ENCODE measurements around the gene CSF3. TPM values are rescaled to one million over a fixed set of nuclear protein-coding genes. Genes with fewer than 3 reads are reported as not detected.

The CSF3 gene
- total RNA-seq, 1 donor from 2014 or later: not detected

- no peak overlapping the region for H3K27ac ChIP-seq
- no peak overlapping the region for H3K4me2 ChIP-seq
- no peak overlapping the region for H3K27ac Mint-ChIP-seq
- no peaks in the 10 kb centered on the region for H3F3A ChIP-seq (ENCODE audit: low read depth)
- no peak overlapping the region for H3K4me3 Mint-ChIP-seq
- H3K4me3 ChIP-seq: no peak overlapping the region
- no peak overlapping the region for H2AFZ ChIP-seq (replicated peaks)
- no peak overlapping the region for H3K9ac ChIP-seq
- no peak for TF ChIP-seq EZH2 (IDR thresholded peaks at IDR 0.05)
- TF ChIP-seq, protein P1, sequence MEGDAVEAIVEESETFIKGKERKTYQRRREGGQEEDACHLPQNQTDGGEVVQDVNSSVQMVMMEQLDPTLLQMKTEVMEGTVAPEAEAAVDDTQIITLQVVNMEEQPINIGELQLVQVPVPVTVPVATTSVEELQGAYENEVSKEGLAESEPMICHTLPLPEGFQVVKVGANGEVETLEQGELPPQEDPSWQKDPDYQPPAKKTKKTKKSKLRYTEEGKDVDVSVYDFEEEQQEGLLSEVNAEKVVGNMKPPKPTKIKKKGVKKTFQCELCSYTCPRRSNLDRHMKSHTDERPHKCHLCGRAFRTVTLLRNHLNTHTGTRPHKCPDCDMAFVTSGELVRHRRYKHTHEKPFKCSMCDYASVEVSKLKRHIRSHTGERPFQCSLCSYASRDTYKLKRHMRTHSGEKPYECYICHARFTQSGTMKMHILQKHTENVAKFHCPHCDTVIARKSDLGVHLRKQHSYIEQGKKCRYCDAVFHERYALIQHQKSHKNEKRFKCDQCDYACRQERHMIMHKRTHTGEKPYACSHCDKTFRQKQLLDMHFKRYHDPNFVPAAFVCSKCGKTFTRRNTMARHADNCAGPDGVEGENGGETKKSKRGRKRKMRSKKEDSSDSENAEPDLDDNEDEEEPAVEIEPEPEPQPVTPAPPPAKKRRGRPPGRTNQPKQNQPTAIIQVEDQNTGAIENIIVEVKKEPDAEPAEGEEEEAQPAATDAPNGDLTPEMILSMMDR (IDR thresholded peaks at IDR 0.05): no peak
- no peak for TF ChIP-seq EZH2phosphoT487 (IDR thresholded peaks at IDR 0.05)
- no peaks in the 10 kb centered on the region for H3K36me3 ChIP-seq
- H3K4me1 Mint-ChIP-seq: peaks cover 3% of the 10 kb centered on the region
- no peaks in the 10 kb centered on the region for H3K36me3 Mint-ChIP-seq
- no peaks in the 10 kb centered on the region for H4K20me1 ChIP-seq (ENCODE audit: low read depth)
- H3K4me1 ChIP-seq: no peaks in the 10 kb centered on the region
- peaks cover 28% of the 10 kb centered on the region for H3K27me3 ChIP-seq
- peaks cover 23% of the 10 kb centered on the region for H3K27me3 Mint-ChIP-seq (ENCODE audit: insufficient read depth, low read depth)
- no peak for DNase-seq (ENCODE audit: low spot score)
- H3K9me3 ChIP-seq (ENCODE audit: low read depth): no peaks in the 10 kb centered on the region
- H3K9me3 Mint-ChIP-seq: no peaks in the 10 kb centered on the region
- H3K79me2 ChIP-seq (ENCODE audit: low read depth): no peaks in the 10 kb centered on the region
Observed at GRCh38 chr17:39969375-39969774, 45.9 kb upstream of the CSF3 start.

DNA sequence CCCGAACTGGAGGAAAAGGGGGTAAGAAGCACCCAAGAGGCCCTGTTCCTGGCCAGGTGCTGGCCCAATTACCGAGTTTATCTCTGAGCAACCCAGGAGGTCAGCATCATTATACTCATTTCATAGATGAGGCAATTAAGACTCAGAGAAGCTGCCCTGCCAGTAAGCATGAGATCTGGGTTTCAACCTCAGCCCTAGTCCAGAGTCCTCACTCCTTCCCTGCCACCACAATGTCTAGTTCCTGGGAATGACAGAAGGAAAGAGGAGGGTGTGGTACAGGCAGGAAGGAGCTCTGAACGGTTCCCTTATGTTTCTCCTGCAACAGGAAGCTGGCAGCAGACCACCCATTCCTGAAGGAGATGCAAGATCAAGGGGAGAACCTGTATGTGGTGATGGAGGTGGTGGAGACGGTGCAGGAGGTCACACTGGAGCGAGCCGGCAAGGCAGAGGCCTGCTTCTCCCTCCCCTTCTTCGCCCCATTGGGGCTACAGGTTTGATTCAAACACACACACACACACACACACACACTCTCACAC, 45.0 kb upstream of the CSF3 start:
- Histone ChIP-seq H4K20me1 (ENCODE audit: low read depth) (no peaks in the 10 kb centered on the region), H3K27ac (no peak overlapping the region), H3K9me3 (ENCODE audit: low read depth) (no peaks in the 10 kb centered on the region), H2AFZ (replicated peaks) (no peak overlapping the region), H3K4me2 (no peak overlapping the region), H3K27me3 (peaks cover 28% of the 10 kb centered on the region), H3K4me3 (no peak overlapping the region), H3K36me3 (no peaks in the 10 kb centered on the region), H3K79me2 (ENCODE audit: low read depth) (no peaks in the 10 kb centered on the region), H3F3A (ENCODE audit: low read depth) (no peaks in the 10 kb centered on the region), H3K4me1 (no peaks in the 10 kb centered on the region), H3K9ac (no peak overlapping the region)
- H3K27ac Mint-ChIP-seq: no peak overlapping the region
- peaks cover 22% of the 10 kb centered on the region for H3K27me3 Mint-ChIP-seq (ENCODE audit: insufficient read depth, low read depth)
- H3K4me3 Mint-ChIP-seq: no peak overlapping the region
- H3K36me3 Mint-ChIP-seq: no peaks in the 10 kb centered on the region
- no peak for DNase-seq (ENCODE audit: low spot score)
- peaks cover 3% of the 10 kb centered on the region for H3K4me1 Mint-ChIP-seq
- TF ChIP-seq, protein P1 (IDR thresholded peaks at IDR 0.05): no peak
- no peak for TF ChIP-seq EZH2 (IDR thresholded peaks at IDR 0.05)
- no peak for TF ChIP-seq EZH2phosphoT487 (IDR thresholded peaks at IDR 0.05)
- H3K9me3 Mint-ChIP-seq: no peaks in the 10 kb centered on the region

- H3K27me3 Mint-ChIP-seq (ENCODE audit: insufficient read depth, low read depth): peaks cover 19% of the 10 kb centered on the region
Observed at GRCh38 chr17:39971076-39971603, 44.1 kb upstream of the CSF3 start.

More at GRCh38 chr17:39971076-39971603, 44.1 kb upstream of the CSF3 start:
- H3K4me1 ChIP-seq: no peaks in the 10 kb centered on the region
- no peak overlapping the region for H3K27ac ChIP-seq
- H3K9me3 ChIP-seq (ENCODE audit: low read depth): no peaks in the 10 kb centered on the region
- H3K79me2 ChIP-seq (ENCODE audit: low read depth): no peaks in the 10 kb centered on the region
- H3K9ac ChIP-seq: no peak overlapping the region
- Mint-ChIP-seq H3K9me3 (no peaks in the 10 kb centered on the region), H3K36me3 (no peaks in the 10 kb centered on the region), H3K4me3 (peak overlapping the region; percentile 13), H3K4me1 (no peaks in the 10 kb centered on the region), H3K27ac (no peak overlapping the region)
- no peak overlapping the region for H3K4me2 ChIP-seq
- H3K27me3 ChIP-seq: peaks cover 28% of the 10 kb centered on the region
- DNase-seq (ENCODE audit: low spot score): no peak
- H2AFZ ChIP-seq (replicated peaks): no peak overlapping the region
- no peak overlapping the region for H3K4me3 ChIP-seq
- H3F3A ChIP-seq (ENCODE audit: low read depth): peaks cover 3% of the 10 kb centered on the region
- H3K36me3 ChIP-seq: no peaks in the 10 kb centered on the region
- H4K20me1 ChIP-seq (ENCODE audit: low read depth): no peaks in the 10 kb centered on the region
- TF ChIP-seq EZH2 (IDR thresholded peaks at IDR 0.05) (no peak), EZH2phosphoT487 (IDR thresholded peaks at IDR 0.05) (no peak)
- TF ChIP-seq, protein P1 (IDR thresholded peaks at IDR 0.05): no peak

Data from neural progenitor cell (in vitro differentiated cells).